OCI-LY1 (cell line): ENCODE data around the gene ACAA2.

Source experiments
- H2AFZ ChIP-seq: fragments of 200-600 bp; sonication (generic), shearing (Covaris generic); 2 replicates; pipeline ENCODE4 v1.6.0; 2014; ENCODE audit warnings: antibody characterized with exemption, mild to moderate bottlenecking, low read length
- H3F3A ChIP-seq: fragments of 200-600 bp; sonication (generic), shearing (Covaris generic); 2 replicates; pipeline ENCODE4 v1.6.0; 2014; ENCODE audit warnings: mild to moderate bottlenecking, antibody characterized with exemption, low read length, moderate library complexity; ENCODE audit not compliant: insufficient read depth
- H3K27ac ChIP-seq: fragments of 200-600 bp; sonication (generic); 2 replicates; pipeline ENCODE4 v1.5.1; 2014; ENCODE audit warnings: low read length, mixed run types, mild to moderate bottlenecking, low read depth; ENCODE audit not compliant: poor library complexity, severe bottlenecking
- H3K27me3 ChIP-seq: fragments of 200-600 bp; sonication (generic); 2 replicates; pipeline ENCODE4 v1.6.0; 2014; ENCODE audit warnings: antibody characterized with exemption, mild to moderate bottlenecking, low read length, moderate library complexity; ENCODE audit not compliant: insufficient read depth
- H3K36me3 ChIP-seq: fragments of 200-600 bp; sonication (generic); 2 replicates; pipeline ENCODE4 v1.6.1; 2014; ENCODE audit warnings: mild to moderate bottlenecking, antibody characterized with exemption, low read length, moderate library complexity, mixed read lengths; ENCODE audit not compliant: insufficient read depth
- H3K4me1 ChIP-seq: fragments of 200-600 bp; sonication (generic); 2 replicates; pipeline ENCODE4 v1.5.1; 2014; ENCODE audit warnings: mild to moderate bottlenecking, low read length, moderate library complexity; ENCODE audit not compliant: insufficient read depth, severe bottlenecking
- H3K4me2 ChIP-seq: fragments of 200-600 bp; sonication (generic), shearing (Covaris generic); 2 replicates; pipeline ENCODE4 v1.6.1; 2014; ENCODE audit warnings: low read length
- H3K4me3 ChIP-seq: fragments of 200-600 bp; sonication (generic); 2 replicates; pipeline ENCODE4 v1.5.1; 2014; ENCODE audit warnings: low read length, low read depth, mild to moderate bottlenecking, mixed read lengths; ENCODE audit not compliant: poor library complexity, severe bottlenecking
- H3K79me2 ChIP-seq: fragments of 200-600 bp; shearing (Covaris generic); 2 replicates; pipeline ENCODE4 v1.6.1; 2016; ENCODE audit warnings: mixed run types, low read length, mixed read lengths; ENCODE audit not compliant: insufficient read depth
- H3K9ac ChIP-seq: fragments of 200-600 bp; sonication (generic), shearing (Covaris generic); 2 replicates; pipeline ENCODE4 v1.6.1; 2014; ENCODE audit warnings: mild to moderate bottlenecking, low read length, mixed read lengths
- H3K9me2 ChIP-seq: fragments of 200-600 bp; sonication (generic), shearing (Covaris generic); 2 replicates; pipeline ENCODE4 v1.6.1; 2014; ENCODE audit warnings: low read depth, mild to moderate bottlenecking, low read length, mixed read lengths
- H3K9me3 ChIP-seq: fragments of 200-600 bp; shearing (Covaris generic); 2 replicates; pipeline ENCODE4 v1.6.1; 2014; ENCODE audit warnings: low read length, mixed read lengths
- H4K20me1 ChIP-seq: fragments of 200-600 bp; sonication (generic), shearing (Covaris generic); 2 replicates; pipeline ENCODE4 v1.6.0; 2016; ENCODE audit warnings: mild to moderate bottlenecking, low read length; ENCODE audit not compliant: insufficient read depth
- EZH2 ChIP-seq: fragments of 200-600 bp; sonication (generic), shearing (Covaris generic); IDR thresholded peaks from 2 replicates; pipeline ENCODE4 v1.8.0; 2017; ENCODE audit warnings: borderline replicate concordance, mixed run types, mild to moderate bottlenecking, antibody characterized with exemption, low read length, moderate library complexity, mixed read lengths
- TF ChIP-seq, protein P1 (sequence below): fragments of 200-600 bp; sonication (generic), shearing (Covaris generic); IDR thresholded peaks from 2 replicates; pipeline ENCODE4 v1.5.1; 2017; ENCODE audit warnings: mild to moderate bottlenecking, antibody characterized with exemption, low read length, moderate library complexity, mixed read lengths

The ACAA2 gene

GRCh38 chr18:49819823-49820671, 6.7 kb upstream of the ACAA2 start:
- Histone ChIP-seq H3K4me2 (no peak overlapping the region), H2AFZ (no peak overlapping the region), H3K27me3 (0 out of 2 replicates have a peak, but pooled peaks cover 3% of the 10 kb centered on the region), H3K9me2 (no peaks in the 10 kb centered on the region), H3K9ac (no peak overlapping the region), H3K4me1 (no peaks in the 10 kb centered on the region), H3K36me3 (no peaks in the 10 kb centered on the region), H3F3A (no peaks in the 10 kb centered on the region), H3K4me3 (no peak overlapping the region), H3K79me2 (no peaks in the 10 kb centered on the region), H4K20me1 (no peaks in the 10 kb centered on the region), H3K27ac (no peak overlapping the region), H3K9me3 (no peaks in the 10 kb centered on the region)
- TF ChIP-seq EZH2: no peak
- TF ChIP-seq, protein P1, sequence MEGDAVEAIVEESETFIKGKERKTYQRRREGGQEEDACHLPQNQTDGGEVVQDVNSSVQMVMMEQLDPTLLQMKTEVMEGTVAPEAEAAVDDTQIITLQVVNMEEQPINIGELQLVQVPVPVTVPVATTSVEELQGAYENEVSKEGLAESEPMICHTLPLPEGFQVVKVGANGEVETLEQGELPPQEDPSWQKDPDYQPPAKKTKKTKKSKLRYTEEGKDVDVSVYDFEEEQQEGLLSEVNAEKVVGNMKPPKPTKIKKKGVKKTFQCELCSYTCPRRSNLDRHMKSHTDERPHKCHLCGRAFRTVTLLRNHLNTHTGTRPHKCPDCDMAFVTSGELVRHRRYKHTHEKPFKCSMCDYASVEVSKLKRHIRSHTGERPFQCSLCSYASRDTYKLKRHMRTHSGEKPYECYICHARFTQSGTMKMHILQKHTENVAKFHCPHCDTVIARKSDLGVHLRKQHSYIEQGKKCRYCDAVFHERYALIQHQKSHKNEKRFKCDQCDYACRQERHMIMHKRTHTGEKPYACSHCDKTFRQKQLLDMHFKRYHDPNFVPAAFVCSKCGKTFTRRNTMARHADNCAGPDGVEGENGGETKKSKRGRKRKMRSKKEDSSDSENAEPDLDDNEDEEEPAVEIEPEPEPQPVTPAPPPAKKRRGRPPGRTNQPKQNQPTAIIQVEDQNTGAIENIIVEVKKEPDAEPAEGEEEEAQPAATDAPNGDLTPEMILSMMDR: no peak

GRCh38 chr18:49819071-49819662, 5.8 kb upstream of the ACAA2 start:
- Histone ChIP-seq H3K4me3 (no peak overlapping the region), H3K9me3 (no peaks in the 10 kb centered on the region), H3K4me2 (no peak overlapping the region), H3K27ac (no peak overlapping the region), H3K36me3 (no peaks in the 10 kb centered on the region), H3F3A (no peaks in the 10 kb centered on the region), H3K79me2 (no peaks in the 10 kb centered on the region), H3K9ac (no peak overlapping the region), H3K4me1 (peaks cover 3% of the 10 kb centered on the region), H3K9me2 (no peaks in the 10 kb centered on the region), H3K27me3 (0 out of 2 replicates have a peak, but pooled peaks cover 3% of the 10 kb centered on the region), H4K20me1 (no peaks in the 10 kb centered on the region), H2AFZ (no peak overlapping the region)
- TF ChIP-seq, protein P1: no peak
- no peak for TF ChIP-seq EZH2

- Histone ChIP-seq H3K36me3 (no peaks in the 10 kb centered on the region), H3K79me2 (peaks cover under 1% of the 10 kb centered on the region; the same call in 1 of the 2 replicates), H3F3A (no peaks in the 10 kb centered on the region), H3K9ac (no peak overlapping the region), H3K4me3 (no peak overlapping the region), H3K4me1 (peaks cover 3% of the 10 kb centered on the region), H3K27ac (no peak overlapping the region), H3K4me2 (no peak overlapping the region), H3K27me3 (0 out of 2 replicates have a peak, but pooled peaks cover 3% of the 10 kb centered on the region), H3K9me2 (no peaks in the 10 kb centered on the region), H4K20me1 (no peaks in the 10 kb centered on the region), H2AFZ (no peak overlapping the region), H3K9me3 (no peaks in the 10 kb centered on the region)
- TF ChIP-seq, protein P1: no peak
These were observed 4.6 kb upstream of the ACAA2 start for GRCh38 chr18:49817947-49818346.
